ENCODE measurements around the gene ITPRIP.

Gene ITPRIP

DNA sequence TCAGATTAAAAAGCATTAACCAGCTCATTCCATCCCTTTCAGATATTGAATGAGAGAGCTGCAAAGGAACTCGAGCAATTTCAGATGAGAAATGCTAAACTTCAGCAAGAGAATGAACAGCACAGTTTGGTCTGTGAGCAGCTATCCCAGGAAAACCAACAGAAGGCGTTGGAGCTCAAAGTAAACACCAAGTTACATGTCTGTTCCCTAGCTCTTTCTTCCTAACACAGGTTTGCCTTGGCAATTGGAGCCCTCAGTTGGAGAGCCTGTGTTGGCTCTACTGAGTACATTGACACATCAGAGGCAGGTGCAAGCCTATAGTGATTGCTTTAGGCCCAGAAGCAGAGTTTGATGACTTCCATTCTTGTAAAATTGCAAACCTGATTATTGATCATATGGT lies 30.1 kb upstream of the ITPRIP start:
- no peak overlapping the region for H3K4me3 ChIP-seq (replicated peaks; ENCODE audit: low read depth, low read length)
- TF ChIP-seq, protein P1, sequence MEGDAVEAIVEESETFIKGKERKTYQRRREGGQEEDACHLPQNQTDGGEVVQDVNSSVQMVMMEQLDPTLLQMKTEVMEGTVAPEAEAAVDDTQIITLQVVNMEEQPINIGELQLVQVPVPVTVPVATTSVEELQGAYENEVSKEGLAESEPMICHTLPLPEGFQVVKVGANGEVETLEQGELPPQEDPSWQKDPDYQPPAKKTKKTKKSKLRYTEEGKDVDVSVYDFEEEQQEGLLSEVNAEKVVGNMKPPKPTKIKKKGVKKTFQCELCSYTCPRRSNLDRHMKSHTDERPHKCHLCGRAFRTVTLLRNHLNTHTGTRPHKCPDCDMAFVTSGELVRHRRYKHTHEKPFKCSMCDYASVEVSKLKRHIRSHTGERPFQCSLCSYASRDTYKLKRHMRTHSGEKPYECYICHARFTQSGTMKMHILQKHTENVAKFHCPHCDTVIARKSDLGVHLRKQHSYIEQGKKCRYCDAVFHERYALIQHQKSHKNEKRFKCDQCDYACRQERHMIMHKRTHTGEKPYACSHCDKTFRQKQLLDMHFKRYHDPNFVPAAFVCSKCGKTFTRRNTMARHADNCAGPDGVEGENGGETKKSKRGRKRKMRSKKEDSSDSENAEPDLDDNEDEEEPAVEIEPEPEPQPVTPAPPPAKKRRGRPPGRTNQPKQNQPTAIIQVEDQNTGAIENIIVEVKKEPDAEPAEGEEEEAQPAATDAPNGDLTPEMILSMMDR (IDR thresholded peaks at IDR 0.05; ENCODE audit: low read depth, low read length, missing control alignments), result no peak
- DNase-seq (ENCODE audit: extremely low read depth, low read depth), result no peak

DNA sequence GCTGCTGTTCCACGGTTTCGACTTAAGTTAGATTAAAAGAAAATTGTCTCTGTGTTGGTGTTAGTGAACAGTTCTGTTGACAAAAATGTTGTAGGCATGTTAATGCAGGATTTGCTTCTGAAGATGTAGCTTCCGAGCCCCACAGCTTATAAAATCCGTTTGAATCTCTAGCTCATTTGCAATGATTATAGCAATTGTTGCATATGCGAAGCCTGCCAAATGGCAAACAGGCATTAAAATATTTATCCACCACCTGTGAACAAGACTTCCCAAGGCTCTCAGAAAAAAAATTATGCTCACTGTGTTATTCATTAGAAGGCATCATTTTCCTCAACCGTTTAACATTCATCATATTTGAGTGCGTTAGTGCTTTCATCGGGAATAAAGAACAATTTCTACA lies 29.6 kb upstream of the ITPRIP start:
- TF ChIP-seq, protein P1 (IDR thresholded peaks at IDR 0.05; ENCODE audit: low read depth, low read length, missing control alignments), result no peak
- DNase-seq (ENCODE audit: extremely low read depth, low read depth), result no peak

DNA sequence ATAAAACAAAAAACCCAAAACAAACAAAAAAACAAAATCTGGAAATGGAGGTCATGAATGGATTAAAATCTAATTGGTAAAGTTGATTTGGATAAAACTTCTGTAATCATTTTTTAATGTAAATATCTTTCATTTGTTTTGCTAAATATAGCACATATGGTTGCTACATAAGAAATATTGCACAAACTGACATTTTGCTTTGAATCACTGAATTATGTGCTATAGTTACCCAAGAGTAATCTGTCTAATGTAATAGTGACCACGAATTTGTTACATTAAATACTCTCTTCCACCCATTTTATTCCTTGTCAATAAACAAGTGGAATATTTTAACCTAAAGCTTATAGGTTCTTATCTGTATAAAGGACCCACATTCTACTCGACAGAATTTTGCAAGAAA lies 21.5 kb upstream of the ITPRIP start:
- DNase-seq (ENCODE audit: extremely low read depth, low read depth), result no peak

More for the DNA sequence above, 29.6 kb upstream of the ITPRIP start:
- H3K4me3 ChIP-seq (replicated peaks; ENCODE audit: low read depth, low read length), result no peak overlapping the region

DNA sequence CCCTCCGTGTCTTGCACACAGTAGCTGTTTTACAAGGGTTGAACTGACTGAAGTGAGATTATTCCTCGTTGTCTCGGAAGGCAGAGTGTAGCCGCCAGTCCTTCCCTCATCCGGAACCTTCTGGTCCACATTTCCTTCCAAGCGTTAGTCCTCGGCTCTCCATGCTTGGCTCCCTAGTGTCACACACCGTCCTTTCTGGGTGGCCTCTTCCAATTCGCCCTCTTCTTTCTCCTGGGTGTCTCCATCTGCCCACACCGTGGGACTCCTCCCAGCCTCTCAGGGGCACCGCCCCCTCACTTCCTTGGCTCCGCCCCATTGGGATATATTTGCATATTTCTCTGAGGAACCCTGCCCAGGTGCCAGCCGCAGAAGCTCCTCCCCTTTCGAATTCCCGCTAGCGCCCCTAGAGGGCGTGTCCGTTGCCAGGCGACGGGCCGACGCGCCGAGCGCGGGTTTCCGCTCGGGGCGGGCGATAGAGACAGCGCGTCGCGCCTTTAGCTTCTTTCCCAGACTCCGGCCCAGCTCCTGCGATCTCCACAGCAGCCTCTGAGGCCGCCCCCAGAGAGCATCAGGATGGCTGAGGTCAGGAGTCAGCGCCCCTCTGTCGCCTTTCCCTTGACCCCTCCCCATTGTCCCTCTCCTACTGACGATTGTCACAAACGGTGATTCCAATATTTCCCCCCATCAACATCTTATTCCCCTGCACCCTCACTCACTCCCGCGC lies 15.2 kb upstream of the ITPRIP start, which contains the start of gene CFAP58:
Gene CFAP58, plus strand, starts transcription at position 509 of the 724 bp plus-strand sequence. Its CDS starts 65 bp downstream, at position 574.
- TF ChIP-seq, protein P1 (IDR thresholded peaks at IDR 0.05; ENCODE audit: low read depth, low read length, missing control alignments), result peak; percentile 74
- peak within 1 kb of the TSS; percentile 40 for H3K4me3 ChIP-seq (replicated peaks; ENCODE audit: low read depth, low read length)
- DNase-seq (ENCODE audit: extremely low read depth, low read depth), result no peak

More for the DNA sequence above, 21.5 kb upstream of the ITPRIP start:
- no peak overlapping the region for H3K4me3 ChIP-seq (replicated peaks; ENCODE audit: low read depth, low read length)
- TF ChIP-seq, protein P1 (IDR thresholded peaks at IDR 0.05; ENCODE audit: low read depth, low read length, missing control alignments), result no peak

DNA sequence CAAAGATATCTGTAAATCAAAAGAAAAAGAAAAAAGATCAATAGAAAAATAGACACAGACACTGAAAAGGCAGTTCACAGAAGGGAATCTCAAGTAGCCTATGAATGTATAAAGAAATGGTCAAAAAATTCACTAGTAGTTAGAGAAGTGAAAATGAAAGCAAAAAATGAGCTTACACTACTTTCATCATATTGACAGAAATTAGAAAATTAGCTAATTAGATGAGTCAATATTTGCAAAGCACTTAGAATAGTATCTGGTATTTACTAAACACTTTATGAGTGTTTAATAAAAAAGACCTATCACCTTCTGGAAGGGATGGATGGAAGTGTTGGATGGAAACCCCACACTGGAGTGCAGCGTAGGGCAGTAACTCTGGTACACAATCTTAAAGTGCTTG lies 13.7 kb upstream of the ITPRIP start:
- H3K4me3 ChIP-seq (replicated peaks; ENCODE audit: low read depth, low read length), result no peak overlapping the region
- DNase-seq (ENCODE audit: extremely low read depth, low read depth), result no peak
- TF ChIP-seq, protein P1 (IDR thresholded peaks at IDR 0.05; ENCODE audit: low read depth, low read length, missing control alignments), result no peak

DNA sequence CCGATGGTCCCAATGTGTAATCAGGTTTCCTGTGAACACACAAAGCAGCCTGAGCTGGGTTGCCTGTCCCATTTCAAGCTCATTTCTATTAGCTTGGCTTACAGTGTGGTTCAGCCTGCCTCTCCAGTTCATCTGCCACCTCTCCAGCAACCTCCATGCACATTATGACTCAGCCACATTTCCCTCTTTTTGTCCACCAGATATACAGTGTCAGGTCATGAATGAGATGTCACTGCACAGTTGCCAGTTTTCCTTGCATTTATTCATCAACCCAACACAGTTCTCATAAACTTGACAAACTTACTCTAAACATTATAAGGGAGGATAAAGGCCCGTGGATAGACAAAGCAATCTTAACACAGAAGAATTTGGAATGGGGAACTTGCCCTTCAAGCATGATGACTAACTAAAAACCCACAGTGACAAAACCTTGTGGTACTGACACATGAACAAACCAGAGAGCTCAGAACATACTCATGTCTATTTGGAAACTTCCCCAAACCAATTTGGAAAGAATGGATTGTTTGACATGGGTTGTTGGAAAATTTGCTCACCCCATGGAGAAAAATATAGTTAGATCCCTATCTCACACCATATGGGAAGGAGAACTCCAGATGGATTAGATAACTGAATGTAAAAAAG lies 12.9 kb upstream of the ITPRIP start:
- no peak for DNase-seq (ENCODE audit: extremely low read depth, low read depth)
- H3K4me3 ChIP-seq (replicated peaks; ENCODE audit: low read depth, low read length), result no peak overlapping the region
- TF ChIP-seq, protein P1 (IDR thresholded peaks at IDR 0.05; ENCODE audit: low read depth, low read length, missing control alignments), result no peak
